Mesothelial cell of epicardium (in vitro differentiated cells): ENCODE data around the gene GRIA4. TPM values are rescaled to one million over a fixed set of nuclear protein-coding genes. Genes with fewer than 3 reads are reported as not detected.

Experiments used
- DNase-seq, 2 experiments: peaks; one replicate each; pipeline ENCODE4 v3.0.0; 2021; ENCODE audit warnings: low spot score in 2 of 2; ENCODE audit not compliant: unreplicated experiment in 2 of 2
- H3K27ac Mint-ChIP-seq: 2 replicates; pipeline ENCODE4 v1.8.0; 2021; ENCODE audit warnings: mixed read lengths
- H3K27me3 Mint-ChIP-seq: 2 replicates; pipeline ENCODE4 v1.8.0; 2021; ENCODE audit warnings: low read depth, mixed read lengths
- H3K36me3 Mint-ChIP-seq: 2 replicates; pipeline ENCODE4 v1.8.0; 2021; ENCODE audit warnings: mixed read lengths
- H3K4me1 Mint-ChIP-seq: 2 replicates; pipeline ENCODE4 v1.8.0; 2021; ENCODE audit warnings: mixed read lengths
- H3K4me3 Mint-ChIP-seq: 2 replicates; pipeline ENCODE4 v1.8.0; 2021; ENCODE audit warnings: mild to moderate bottlenecking, moderate library complexity, mixed read lengths
- H3K9me3 Mint-ChIP-seq: 2 replicates; pipeline ENCODE4 v1.8.0; 2021; ENCODE audit warnings: mixed read lengths
- CTCF ChIP-seq: fragments of 200-600 bp; sonication (generic); IDR thresholded peaks from one replicate; pipeline ENCODE4 v1.5.0; 2021; ENCODE audit warnings: antibody characterized with exemption; ENCODE audit not compliant: unreplicated experiment
- total RNA-seq: library from RNA; stranded (reverse); gene quantifications from 3 replicates; pipeline ENCODE4 v1.2.1, GENCODE V29; 2021

The GRIA4 gene
- total RNA-seq, 1 donor from 2014 or later, result 156 TPM

- Mint-ChIP-seq H3K27ac (no peak overlapping the region), H3K27me3 (no peaks in the 10 kb centered on the region), H3K4me1 (no peaks in the 10 kb centered on the region), H3K36me3 (peaks cover 13% of the 10 kb centered on the region), H3K4me3 (no peak overlapping the region), H3K9me3 (no peaks in the 10 kb centered on the region)
- TF ChIP-seq CTCF, result no peak
- no peak for DNase-seq
Observed at GRCh38 chr11:105923807-105924206, 313.9 kb downstream of the GRIA4 start.

GRCh38 chr11:105929084-105929955 is 319.4 kb downstream of the GRIA4 start:
- Mint-ChIP-seq H3K36me3 (peaks cover 12% of the 10 kb centered on the region), H3K4me3 (no peak overlapping the region), H3K27me3 (no peaks in the 10 kb centered on the region), H3K9me3 (no peaks in the 10 kb centered on the region), H3K4me1 (peaks cover 18% of the 10 kb centered on the region), H3K27ac (peak overlapping the region; percentile 54)
- DNase-seq, result no peak
- TF ChIP-seq CTCF, result no peak

GRCh38 chr11:105933695-105934094 is 323.8 kb downstream of the GRIA4 start:
- DNase-seq, result no peak
- no peak for TF ChIP-seq CTCF
- Mint-ChIP-seq H3K36me3 (peaks cover 7% of the 10 kb centered on the region), H3K27ac (no peak overlapping the region), H3K4me1 (peaks cover 18% of the 10 kb centered on the region), H3K27me3 (no peaks in the 10 kb centered on the region), H3K9me3 (no peaks in the 10 kb centered on the region), H3K4me3 (no peak overlapping the region)

- DNase-seq, result no peak
- H3K27me3 Mint-ChIP-seq, result no peaks in the 10 kb centered on the region
- H3K4me3 Mint-ChIP-seq, result no peak overlapping the region
- H3K27ac Mint-ChIP-seq, result no peak overlapping the region
- no peak for TF ChIP-seq CTCF
- peaks cover 12% of the 10 kb centered on the region for H3K36me3 Mint-ChIP-seq
- no peaks in the 10 kb centered on the region for H3K4me1 Mint-ChIP-seq
- no peaks in the 10 kb centered on the region for H3K9me3 Mint-ChIP-seq
Observed at GRCh38 chr11:105935791-105936190, 325.9 kb downstream of the GRIA4 start.

GRCh38 chr11:105937331-105937730 is 327.5 kb downstream of the GRIA4 start:
- peaks cover 12% of the 10 kb centered on the region for H3K36me3 Mint-ChIP-seq
- no peaks in the 10 kb centered on the region for H3K4me1 Mint-ChIP-seq
- H3K27me3 Mint-ChIP-seq, result no peaks in the 10 kb centered on the region
- H3K27ac Mint-ChIP-seq, result no peak overlapping the region
- no peaks in the 10 kb centered on the region for H3K9me3 Mint-ChIP-seq
- no peak overlapping the region for H3K4me3 Mint-ChIP-seq
- no peak for TF ChIP-seq CTCF
- DNase-seq, result no peak
